ENCODE results near the gene PLCG2.
A peak's percentile ranks its signal among the peaks of the same experiment; 100 is the strongest.

PLCG2 gene

GRCh38 chr16:81883235-81883634 is 104.1 kb downstream of the PLCG2 start:
- DNase-seq (ENCODE audit: low read depth, low spot score): no peak
- no peak overlapping the region for H3K4me3 ChIP-seq (ENCODE audit: low read depth, low read length)
- TF ChIP-seq CTCF (IDR thresholded peaks at IDR 0.05; ENCODE audit: low read depth, low read length): no peak
- in situ Hi-C loops (cut with HindIII; ENCODE audit: low sequenced_read_pairs): no loop called here

GRCh38 chr16:81885976-81886586 is 107.0 kb downstream of the PLCG2 start:
- H3K4me3 ChIP-seq (ENCODE audit: low read depth, low read length): no peak overlapping the region
- peak; percentile 75 for TF ChIP-seq CTCF (IDR thresholded peaks at IDR 0.05; ENCODE audit: low read depth, low read length)
- in situ Hi-C loops (cut with HindIII; ENCODE audit: low sequenced_read_pairs): no loop called here
- DNase-seq (ENCODE audit: low read depth, low spot score): peak; percentile 22

GRCh38 chr16:81888520-81889394 is 109.7 kb downstream of the PLCG2 start:
- no peak overlapping the region for H3K4me3 ChIP-seq (ENCODE audit: low read depth, low read length)
- in situ Hi-C loops (cut with HindIII; ENCODE audit: low sequenced_read_pairs): no loop called here
- DNase-seq (ENCODE audit: low read depth, low spot score): no peak
- no peak for TF ChIP-seq CTCF (IDR thresholded peaks at IDR 0.05; ENCODE audit: low read depth, low read length)

GRCh38 chr16:81891736-81892364 is 112.8 kb downstream of the PLCG2 start:
- DNase-seq (ENCODE audit: low read depth, low spot score): peak; percentile 13
- no peak for TF ChIP-seq CTCF (IDR thresholded peaks at IDR 0.05; ENCODE audit: low read depth, low read length)
- no peak overlapping the region for H3K4me3 ChIP-seq (ENCODE audit: low read depth, low read length)
- in situ Hi-C loops (cut with HindIII; ENCODE audit: low sequenced_read_pairs): no loop called here

- no peak for DNase-seq (ENCODE audit: low read depth, low spot score)
- H3K4me3 ChIP-seq (ENCODE audit: low read depth, low read length): no peak overlapping the region
- no peak for TF ChIP-seq CTCF (IDR thresholded peaks at IDR 0.05; ENCODE audit: low read depth, low read length)
- in situ Hi-C loops (cut with HindIII; ENCODE audit: low sequenced_read_pairs): no loop called here
These were observed 115.5 kb downstream of the PLCG2 start for GRCh38 chr16:81894592-81894991.

GRCh38 chr16:81896902-81897301 is 117.8 kb downstream of the PLCG2 start:
- no peak for TF ChIP-seq CTCF (IDR thresholded peaks at IDR 0.05; ENCODE audit: low read depth, low read length)
- in situ Hi-C loops (cut with HindIII; ENCODE audit: low sequenced_read_pairs): no loop called here
- DNase-seq (ENCODE audit: low read depth, low spot score): no peak
- no peak overlapping the region for H3K4me3 ChIP-seq (ENCODE audit: low read depth, low read length)

All from astrocyte of the spinal cord (primary cell).